Spleen (tissue), 11 donors: ENCODE data around the gene ZEB2. TPM values are rescaled to one million over a fixed set of nuclear protein-coding genes. Genes with fewer than 3 reads are reported as not detected.

ENCODE experiments used
- DNase-seq: peaks from one replicate; pipeline ENCODE4 v3.0.0-alpha.2; 2020
- H3K27ac ChIP-seq, 8 donors: fragments of 200-600 bp; sonication (generic) in 7 of 8; 1 replicate in 4 of 8; 2 replicates in 4 of 8; pipeline versions ENCODE4 v1.5.0 to v1.8.0; 2016 to 2021; ENCODE audit warnings: inconsistent platforms in 4 of 8, mild to moderate bottlenecking in 4 of 8, moderate library complexity in 1 of 8
- H3K27me3 ChIP-seq, 7 donors: fragments of 200-600 bp; sonication (generic) in 6 of 7; replicated peaks in 1 of 7; 1 replicate in 4 of 7; 2 replicates in 3 of 7; pipeline versions ENCODE4 v1.5.0 to v1.8.0; 2016 to 2021; ENCODE audit warnings: inconsistent platforms in 3 of 7, mild to moderate bottlenecking in 1 of 7
- H3K36me3 ChIP-seq, 6 donors: fragments of 200-600 bp; sonication (generic) in 5 of 6; 1 replicate in 4 of 6; 2 replicates in 2 of 6; pipeline versions ENCODE4 v1.5.0 to v1.8.0; 2016 to 2021; ENCODE audit warnings: inconsistent platforms in 2 of 6
- H3K4me1 ChIP-seq, 6 donors: fragments of 200-600 bp; sonication (generic) in 5 of 6; 1 replicate in 3 of 6; 2 replicates in 3 of 6; pipeline versions ENCODE4 v1.5.0 to v1.8.0; 2016 to 2021; ENCODE audit warnings: inconsistent platforms in 3 of 6
- H3K4me3 ChIP-seq, 8 donors: fragments of 200-600 bp; sonication (generic) in 7 of 8; 1 replicate in 4 of 8; 2 replicates in 4 of 8; pipeline versions ENCODE4 v1.5.0 to v1.8.0; 2016 to 2021; ENCODE audit warnings: inconsistent platforms in 4 of 8, mild to moderate bottlenecking in 4 of 8, moderate library complexity in 2 of 8
- H3K9me3 ChIP-seq, 8 donors: fragments of 200-600 bp; sonication (generic) in 7 of 8; 1 replicate in 4 of 8; 2 replicates in 4 of 8; pipeline versions ENCODE4 v1.5.0 to v1.8.0; 2016 to 2021; ENCODE audit warnings: inconsistent platforms in 4 of 8
- CTCF ChIP-seq, 11 experiments: fragments of 200-600 bp in 7 of 11; fragments of 450-650 bp in 4 of 11; sonication (generic) in 4 of 11; IDR thresholded peaks in 8 of 11; conservative IDR thresholded peaks in 3 of 11; 1 replicate in 7 of 11; 2 replicates in 4 of 11; pipeline versions ENCODE4 v1.4.0 to v1.8.0; 2016 to 2021; ENCODE audit warnings: antibody characterized with exemption in 11 of 11, inconsistent platforms in 4 of 11, mild to moderate bottlenecking in 1 of 11
- POLR2A ChIP-seq, 3 donors: fragments of 450-650 bp; IDR thresholded peaks; one replicate each; pipeline ENCODE4 v1.5.1; 2017; ENCODE audit warnings: antibody characterized with exemption in 3 of 3, mild to moderate bottlenecking in 1 of 3
- POLR2AphosphoS5 ChIP-seq, 3 donors: sonication (generic); formaldehyde crosslinking; IDR thresholded peaks; one replicate each; pipeline ENCODE4 v1.5.1; 2017; ENCODE audit warnings: antibody characterized with exemption in 3 of 3
- WGBS, 5 donors: extraction: QIAGEN DNeasy Blood & Tissue Kit in 3 of 5; methylation state at CpG; one replicate each; pipeline versions ENCODE4 v1.1.5 to v1.1.7; 2013 to 2018; 5-methylcytosine and 5-hydroxymethylcytosine counted together
- intact Hi-C: fragments of 100-400 bp; cut with DNase I; formaldehyde crosslinking; loops from one replicate; pipeline ENCODE4 v1.15.0; 2023; ENCODE audit warnings: low total_unique reads
- polyA plus RNA-seq, 3 donors: library from polyadenylated mRNA; stranded (reverse); fragments of 200-250 nt; gene quantifications; one replicate each; pipeline ENCODE4 v1.2.1, GENCODE V29; 2013
- total RNA-seq, 7 donors: library from RNA; depleted of rRNA in 3 of 7; stranded (reverse); fragments of >200 nt in 3 of 7; fragmentation: NEBNext Ultra II Directional in 4 of 7; extraction: Animal tissue kit (Norgen Biotek cat#: 25700) in 4 of 7; gene quantifications; one replicate each; pipeline versions ENCODE4 v1.1.0 to v1.2.1, GENCODE V29; 2016 to 2021
- donor health status: healthy with polysubstance abuse.
- donor health status: DM: no; HTN: no; CAD: no; lungs with moderate emphysema.
- donor health status: DM: no; HTN: no; CAD: no.
- donor health status: Bipolar disorder and iron deficiency.
- donor health status: healthy.
- donor health status: DM: no; HTN: no; CAD: no.
- donor health status: DM: yes; HTN: yes; CAD: no.

The ZEB2 gene
- total and polyA plus RNA-seq, 10 donors = 25.5 to 362 (median 240) TPM

- intact Hi-C loops = no loop called here
- no peak for TF ChIP-seq POLR2A (IDR thresholded peaks at IDR 0.05)
- Histone ChIP-seq H3K9me3 (no peaks in the 10 kb centered on the region), H3K27me3 (no peaks in the 10 kb centered on the region), H3K36me3 (no peaks in the 10 kb centered on the region), H3K4me3 (no peak overlapping the region), H3K27ac (peak overlapping the region in 2 of 8 donors; percentile 37 to 60), H3K4me1 (peaks cover 0 to 7% (median 3%) of the 10 kb centered on the region in 6 donors)
- WGBS, 5 donors = 70 to 91% (median 79%) methylated on average over 3 of the region's 3 CpGs
- DNase-seq = no peak
Measured at GRCh38 chr2:144559681-144560080, 39.8 kb upstream of the ZEB2 start.

- 78 to 97% (median 89%) methylated on average over 1 of the region's 1 CpG for WGBS, 5 donors
Measured at GRCh38 chr2:144559242-144559641, 39.3 kb upstream of the ZEB2 start.

GRCh38 chr2:144554492-144555210 lies 34.7 kb upstream of the ZEB2 start:
- Histone ChIP-seq H3K9me3 (no peaks in the 10 kb centered on the region), H3K4me1 (peaks cover 0 to 2% (median under 1%) of the 10 kb centered on the region in 6 donors), H3K36me3 (no peaks in the 10 kb centered on the region), H3K27me3 (no peaks in the 10 kb centered on the region), H3K27ac (no peak overlapping the region), H3K4me3 (no peak overlapping the region)
- WGBS, 5 donors = 72 to 82% (median 78%) methylated on average over 5 of the region's 5 CpGs
- no peak for DNase-seq
- TF ChIP-seq CTCF (IDR thresholded peaks at IDR 0.05 in 8 of 11, conservative IDR thresholded peaks at IDR 0.05 in 3 of 11) (no peak), POLR2AphosphoS5 (IDR thresholded peaks at IDR 0.05) (no peak), POLR2A (IDR thresholded peaks at IDR 0.05) (no peak)
- intact Hi-C loops = no loop called here

More at GRCh38 chr2:144559242-144559641, 39.3 kb upstream of the ZEB2 start:
- Histone ChIP-seq H3K9me3 (no peaks in the 10 kb centered on the region), H3K27ac (peak overlapping the region in 1 of 8 donors; percentile 60), H3K4me3 (no peak overlapping the region), H3K36me3 (no peaks in the 10 kb centered on the region), H3K4me1 (peaks cover 0 to 7% (median 3%) of the 10 kb centered on the region in 6 donors), H3K27me3 (no peaks in the 10 kb centered on the region)
- DNase-seq = no peak
- intact Hi-C loops = no loop called here
- no peak for TF ChIP-seq POLR2AphosphoS5 (IDR thresholded peaks at IDR 0.05)
- no peak for TF ChIP-seq CTCF (IDR thresholded peaks at IDR 0.05 in 8 of 11, conservative IDR thresholded peaks at IDR 0.05 in 3 of 11)
- no peak for TF ChIP-seq POLR2A (IDR thresholded peaks at IDR 0.05)

GRCh38 chr2:144553379-144553778 lies 33.5 kb upstream of the ZEB2 start:
- intact Hi-C loops = no loop called here
- TF ChIP-seq CTCF (IDR thresholded peaks at IDR 0.05 in 8 of 11, conservative IDR thresholded peaks at IDR 0.05 in 3 of 11) = no peak
- Histone ChIP-seq H3K36me3 (no peaks in the 10 kb centered on the region), H3K27me3 (no peaks in the 10 kb centered on the region), H3K9me3 (no peaks in the 10 kb centered on the region), H3K4me3 (no peak overlapping the region), H3K4me1 (peaks cover 0 to 12% (median 8%) of the 10 kb centered on the region in 6 donors), H3K27ac (no peak overlapping the region)
- 85 to 93% (median 89%) methylated on average over 3 of the region's 3 CpGs for WGBS, 5 donors
- no peak for DNase-seq
